ENCODE measurements around the gene PSMB7.

The PSMB7 gene

GRCh38 chr9:124381170-124381945 is 33.9 kb downstream of the PSMB7 start:
- DNase-seq (ENCODE audit: low read depth), result peak; percentile 58

- DNase-seq (ENCODE audit: low read depth), result no peak
Observed at GRCh38 chr9:124377551-124378406, 37.5 kb downstream of the PSMB7 start.

GRCh38 chr9:124376329-124376728 is 38.9 kb downstream of the PSMB7 start:
- no peak for DNase-seq (ENCODE audit: low read depth)

- DNase-seq (ENCODE audit: low read depth), result no peak
Observed at GRCh38 chr9:124375726-124376125, 39.5 kb downstream of the PSMB7 start.

- no peak for DNase-seq (ENCODE audit: low read depth)
Observed at GRCh38 chr9:124373851-124374250, 41.4 kb downstream of the PSMB7 start.

- DNase-seq (ENCODE audit: low read depth), result no peak
Observed at GRCh38 chr9:124373386-124373785, 41.9 kb downstream of the PSMB7 start.

GRCh38 chr9:124372038-124372437 is 43.2 kb downstream of the PSMB7 start:
- no peak for DNase-seq (ENCODE audit: low read depth)

- DNase-seq (ENCODE audit: low read depth), result peak; percentile 29
Observed at GRCh38 chr9:124370896-124371582, 44.2 kb downstream of the PSMB7 start.

- no peak for DNase-seq (ENCODE audit: low read depth)
Observed at GRCh38 chr9:124369231-124369797, 45.9 kb downstream of the PSMB7 start.

GRCh38 chr9:124368692-124369091 is 46.5 kb downstream of the PSMB7 start:
- DNase-seq (ENCODE audit: low read depth), result no peak

- DNase-seq (ENCODE audit: low read depth), result peak; percentile 62
Observed at GRCh38 chr9:124366476-124367220, 48.6 kb downstream of the PSMB7 start.

- no peak for DNase-seq (ENCODE audit: low read depth)
Observed at GRCh38 chr9:124365036-124365435, 50.2 kb downstream of the PSMB7 start.

GRCh38 chr9:124364141-124364540 is 51.1 kb downstream of the PSMB7 start:
- no peak for DNase-seq (ENCODE audit: low read depth)

GRCh38 chr9:124363326-124364096 is 51.7 kb downstream of the PSMB7 start:
- no peak for DNase-seq (ENCODE audit: low read depth)

- no peak for DNase-seq (ENCODE audit: low read depth)
Observed at GRCh38 chr9:124361128-124361527, 54.1 kb downstream of the PSMB7 start.

- no peak for DNase-seq (ENCODE audit: low read depth)
Observed at GRCh38 chr9:124359855-124360678, 55.2 kb downstream of the PSMB7 start.

GRCh38 chr9:124359426-124359825 is 55.8 kb downstream of the PSMB7 start:
- DNase-seq (ENCODE audit: low read depth), result no peak

GRCh38 chr9:124358631-124359030 is 56.6 kb downstream of the PSMB7 start:
- no peak for DNase-seq (ENCODE audit: low read depth)

GRCh38 chr9:124357721-124358361 is 57.4 kb downstream of the PSMB7 start:
- DNase-seq (ENCODE audit: low read depth), result no peak

Measured in ELR (cell line).